Measurements from ENCODE around the gene COX8C.

- TF ChIP-seq CTCF (IDR thresholded peaks at IDR 0.05) (no peak), POLR2AphosphoS5 (IDR thresholded peaks at IDR 0.05; ENCODE audit: insufficient read depth in 1 of 2, low read depth in 1 of 2) (no peak)
Measured at GRCh38 chr14:93368996-93369712, 22.2 kb downstream of the COX8C start.
